ENCODE data around the gene LCN10.

The LCN10 gene

DNA sequence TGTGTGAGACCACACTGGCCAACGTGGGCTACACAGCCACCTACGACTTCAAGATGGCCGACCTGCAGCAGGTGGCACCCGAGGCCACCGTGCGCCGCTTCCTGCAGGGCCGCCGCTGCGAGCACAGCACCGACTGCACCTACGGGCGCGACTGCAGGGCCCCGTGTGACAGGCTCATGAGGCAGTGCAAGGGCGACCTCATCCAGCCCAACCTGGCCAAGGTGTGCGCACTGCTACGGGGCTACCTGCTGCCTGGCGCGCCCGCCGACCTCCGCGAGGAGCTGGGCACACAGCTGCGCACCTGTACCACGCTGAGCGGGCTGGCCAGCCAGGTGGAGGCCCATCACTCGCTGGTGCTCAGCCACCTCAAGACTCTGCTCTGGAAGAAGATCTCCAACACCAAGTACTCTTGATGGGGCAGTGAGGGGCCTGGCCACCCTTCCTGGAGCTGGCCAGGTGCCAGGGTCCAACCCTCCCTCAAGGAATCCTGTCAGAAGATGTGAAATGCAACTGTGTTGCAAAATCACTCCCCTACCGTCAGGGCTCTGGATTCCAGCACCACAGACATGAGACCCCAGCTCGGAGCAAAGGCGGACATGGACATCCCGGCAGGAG, 19.3 kb downstream of the LCN10 start:
- Histone ChIP-seq H3K9me3 (ENCODE audit: control insufficient read depth, low read length) (no peaks in the 10 kb centered on the region), H3K4me1 (ENCODE audit: control insufficient read depth, insufficient read depth, low read depth, low read length) (peaks cover 55% of the 10 kb centered on the region), H3K18ac (ENCODE audit: low read depth in 1 of 2, low read length in 2 of 2) (no peak overlapping the region), H3K23ac (ENCODE audit: low read length in 2 of 2) (no peak overlapping the region), H3K4me3 (ENCODE audit: insufficient read depth in 1 of 2, low read depth in 1 of 2, low read length in 2 of 2) (no peak overlapping the region), H3K79me1 (replicated peaks; ENCODE audit: low read length, poor library complexity, severe bottlenecking) (peaks cover 12% of the 10 kb centered on the region), H2BK15ac (ENCODE audit: low read depth, poor library complexity, severe bottlenecking) (no peak overlapping the region), H3K36me3 (ENCODE audit: control insufficient read depth in 1 of 2, insufficient read depth in 2 of 2, low read depth in 1 of 2, low read length in 2 of 2) (peaks cover 50 to 63% of the 10 kb centered on the region in 2 experiments), H3K4ac (ENCODE audit: low read depth in 1 of 2, low read length in 2 of 2) (no peak overlapping the region), H2AFZ (ENCODE audit: low read depth, low read length) (no peak overlapping the region), H4K8ac (ENCODE audit: low read length) (no peak overlapping the region), H2BK120ac (ENCODE audit: low read depth, low read length) (no peak overlapping the region), H3K27me3 (ENCODE audit: control insufficient read depth in 1 of 2, insufficient read depth in 1 of 2, low read length in 2 of 2) (peaks cover 0 to 4% of the 10 kb centered on the region in 2 experiments), H3K27ac (ENCODE audit: low read length, poor library complexity, severe bottlenecking) (no peak overlapping the region), H3K14ac (ENCODE audit: low read length in 2 of 2) (no peak overlapping the region), H4K91ac (ENCODE audit: low read length) (peak overlapping the region; percentile 41), H3K9ac (ENCODE audit: low read length) (no peak overlapping the region), H2AK5ac (ENCODE audit: low read length, severe bottlenecking) (no peak overlapping the region), H2BK12ac (ENCODE audit: low read length in 2 of 2) (no peak overlapping the region), H3K4me2 (ENCODE audit: low read length, poor library complexity, severe bottlenecking) (no peak overlapping the region), H2BK5ac (ENCODE audit: low read depth, low read length, poor library complexity, severe bottlenecking) (no peak overlapping the region)
- no peak for DNase-seq
- WGBS, result 95% methylated on average over 32 of the region's 32 CpGs

DNA sequence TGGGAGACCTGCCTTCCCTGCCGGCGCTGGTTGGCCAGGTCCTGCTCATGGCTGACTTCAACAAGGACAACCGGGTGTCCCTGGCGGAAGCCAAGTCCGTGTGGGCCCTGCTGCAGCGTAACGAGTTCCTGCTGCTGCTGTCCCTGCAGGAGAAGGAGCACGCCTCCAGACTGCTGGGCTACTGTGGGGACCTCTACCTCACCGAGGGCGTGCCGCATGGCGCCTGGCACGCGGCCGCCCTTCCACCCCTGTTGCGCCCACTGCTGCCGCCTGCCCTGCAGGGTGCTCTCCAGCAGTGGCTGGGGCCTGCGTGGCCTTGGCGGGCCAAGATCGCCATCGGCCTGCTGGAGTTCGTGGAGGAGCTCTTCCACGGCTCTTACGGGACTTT, 19.8 kb downstream of the LCN10 start:
- H4K91ac ChIP-seq (ENCODE audit: low read length), result no peak overlapping the region
- no peak overlapping the region for H2BK12ac ChIP-seq (ENCODE audit: low read length in 2 of 2)
- no peak overlapping the region for H2BK5ac ChIP-seq (ENCODE audit: low read depth, low read length, poor library complexity, severe bottlenecking)
- no peak overlapping the region for H3K27ac ChIP-seq (ENCODE audit: low read length, poor library complexity, severe bottlenecking)
- H4K8ac ChIP-seq (ENCODE audit: low read length), result no peak overlapping the region
- no peak overlapping the region for H3K14ac ChIP-seq (ENCODE audit: low read length in 2 of 2)
- no peak overlapping the region for H3K4ac ChIP-seq (ENCODE audit: low read depth in 1 of 2, low read length in 2 of 2)
- no peak overlapping the region for H3K9ac ChIP-seq (ENCODE audit: low read length)
- no peak overlapping the region for H3K18ac ChIP-seq (ENCODE audit: low read depth in 1 of 2, low read length in 2 of 2)
- H2BK120ac ChIP-seq (ENCODE audit: low read depth, low read length), result no peak overlapping the region
- H2BK15ac ChIP-seq (ENCODE audit: low read depth, poor library complexity, severe bottlenecking), result no peak overlapping the region
- no peak overlapping the region for H3K4me2 ChIP-seq (ENCODE audit: low read length, poor library complexity, severe bottlenecking)
- 92% methylated on average over 24 of the region's 24 CpGs for WGBS
- no peak for DNase-seq
- no peak overlapping the region for H2AK5ac ChIP-seq (ENCODE audit: low read length, severe bottlenecking)
- no peak overlapping the region for H3K23ac ChIP-seq (ENCODE audit: low read length in 2 of 2)
- H3K36me3 ChIP-seq (ENCODE audit: control insufficient read depth in 1 of 2, insufficient read depth in 2 of 2, low read depth in 1 of 2, low read length in 2 of 2), result peaks cover 50 to 63% of the 10 kb centered on the region in 2 experiments
- no peak overlapping the region for H2AFZ ChIP-seq (ENCODE audit: low read depth, low read length)
- H3K4me1 ChIP-seq (ENCODE audit: control insufficient read depth, insufficient read depth, low read depth, low read length), result peaks cover 52% of the 10 kb centered on the region
- H3K79me1 ChIP-seq (replicated peaks; ENCODE audit: low read length, poor library complexity, severe bottlenecking), result peaks cover 10% of the 10 kb centered on the region
- no peaks in the 10 kb centered on the region for H3K9me3 ChIP-seq (ENCODE audit: control insufficient read depth, low read length)
- peaks cover 0 to 8% of the 10 kb centered on the region in 2 experiments for H3K27me3 ChIP-seq (ENCODE audit: control insufficient read depth in 1 of 2, insufficient read depth in 1 of 2, low read length in 2 of 2)
- no peak overlapping the region for H3K4me3 ChIP-seq (ENCODE audit: insufficient read depth in 1 of 2, low read depth in 1 of 2, low read length in 2 of 2)

DNA sequence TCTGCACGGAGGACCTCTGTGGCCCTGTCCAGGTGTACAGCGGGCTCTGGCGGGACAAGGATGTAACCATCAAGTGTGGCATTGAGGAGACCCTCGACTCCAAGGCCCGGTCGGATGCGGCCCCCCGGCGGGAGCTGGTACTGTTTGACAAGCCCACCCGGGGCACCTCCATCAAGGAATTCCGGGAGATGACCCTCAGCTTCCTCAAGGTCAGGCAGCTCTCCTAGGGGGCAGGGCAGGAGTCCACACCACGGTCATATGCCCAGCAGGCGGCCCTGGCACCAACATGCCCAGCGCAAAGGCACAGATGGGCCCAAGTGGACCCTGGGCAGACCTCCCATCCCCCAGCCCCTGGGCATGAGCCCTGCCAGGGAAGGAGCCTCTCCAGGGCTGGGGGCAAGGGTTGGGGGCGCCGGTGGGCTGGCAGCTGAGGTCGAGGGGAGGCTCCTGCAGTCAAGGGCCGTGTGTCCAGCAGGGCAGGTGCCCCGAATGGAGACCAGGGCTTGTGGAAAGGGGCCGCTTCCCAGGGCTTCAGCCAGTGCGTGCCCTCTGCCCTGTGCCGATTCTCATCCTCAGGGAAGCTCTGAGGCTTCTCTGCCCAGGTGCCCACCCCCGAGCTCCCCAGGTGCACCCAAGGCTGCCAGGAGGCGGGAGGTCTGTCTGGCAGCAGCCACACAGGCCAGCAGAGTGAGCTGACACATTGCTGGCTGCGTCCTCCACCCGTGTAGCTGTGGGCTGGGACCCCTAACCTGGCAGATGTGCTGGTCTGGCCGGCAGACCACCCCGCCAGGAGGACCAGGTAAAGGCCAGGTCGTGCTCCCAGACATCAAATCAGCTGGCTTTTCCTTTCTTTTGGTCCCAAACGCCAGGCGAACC, 20.4 kb downstream of the LCN10 start:
- Histone ChIP-seq H4K8ac (ENCODE audit: low read length) (no peak overlapping the region), H3K4me1 (ENCODE audit: control insufficient read depth, insufficient read depth, low read depth, low read length) (peaks cover 52% of the 10 kb centered on the region), H3K4ac (ENCODE audit: low read depth in 1 of 2, low read length in 2 of 2) (no peak overlapping the region), H3K27ac (ENCODE audit: low read length, poor library complexity, severe bottlenecking) (no peak overlapping the region), H3K79me1 (replicated peaks; ENCODE audit: low read length, poor library complexity, severe bottlenecking) (peaks cover 10% of the 10 kb centered on the region), H2BK5ac (ENCODE audit: low read depth, low read length, poor library complexity, severe bottlenecking) (no peak overlapping the region), H2BK15ac (ENCODE audit: low read depth, poor library complexity, severe bottlenecking) (no peak overlapping the region), H2AFZ (ENCODE audit: low read depth, low read length) (no peak overlapping the region), H2BK120ac (ENCODE audit: low read depth, low read length) (no peak overlapping the region), H3K23ac (ENCODE audit: low read length in 2 of 2) (no peak overlapping the region), H2BK12ac (ENCODE audit: low read length in 2 of 2) (no peak overlapping the region), H3K4me3 (ENCODE audit: insufficient read depth in 1 of 2, low read depth in 1 of 2, low read length in 2 of 2) (no peak overlapping the region), H3K9me3 (ENCODE audit: control insufficient read depth, low read length) (no peaks in the 10 kb centered on the region), H3K18ac (ENCODE audit: low read depth in 1 of 2, low read length in 2 of 2) (no peak overlapping the region), H3K9ac (ENCODE audit: low read length) (no peak overlapping the region), H3K14ac (ENCODE audit: low read length in 2 of 2) (no peak overlapping the region), H3K36me3 (ENCODE audit: control insufficient read depth in 1 of 2, insufficient read depth in 2 of 2, low read depth in 1 of 2, low read length in 2 of 2) (peaks cover 50 to 63% of the 10 kb centered on the region in 2 experiments), H3K4me2 (ENCODE audit: low read length, poor library complexity, severe bottlenecking) (no peak overlapping the region), H4K91ac (ENCODE audit: low read length) (no peak overlapping the region), H2AK5ac (ENCODE audit: low read length, severe bottlenecking) (no peak overlapping the region), H3K27me3 (ENCODE audit: control insufficient read depth in 1 of 2, insufficient read depth in 1 of 2, low read length in 2 of 2) (peaks cover 0 to 8% of the 10 kb centered on the region in 2 experiments)
- whole genome bisulfite sequencing, result 90% methylated on average over 31 of the region's 31 CpGs
- DNase-seq, result no peak

DNA sequence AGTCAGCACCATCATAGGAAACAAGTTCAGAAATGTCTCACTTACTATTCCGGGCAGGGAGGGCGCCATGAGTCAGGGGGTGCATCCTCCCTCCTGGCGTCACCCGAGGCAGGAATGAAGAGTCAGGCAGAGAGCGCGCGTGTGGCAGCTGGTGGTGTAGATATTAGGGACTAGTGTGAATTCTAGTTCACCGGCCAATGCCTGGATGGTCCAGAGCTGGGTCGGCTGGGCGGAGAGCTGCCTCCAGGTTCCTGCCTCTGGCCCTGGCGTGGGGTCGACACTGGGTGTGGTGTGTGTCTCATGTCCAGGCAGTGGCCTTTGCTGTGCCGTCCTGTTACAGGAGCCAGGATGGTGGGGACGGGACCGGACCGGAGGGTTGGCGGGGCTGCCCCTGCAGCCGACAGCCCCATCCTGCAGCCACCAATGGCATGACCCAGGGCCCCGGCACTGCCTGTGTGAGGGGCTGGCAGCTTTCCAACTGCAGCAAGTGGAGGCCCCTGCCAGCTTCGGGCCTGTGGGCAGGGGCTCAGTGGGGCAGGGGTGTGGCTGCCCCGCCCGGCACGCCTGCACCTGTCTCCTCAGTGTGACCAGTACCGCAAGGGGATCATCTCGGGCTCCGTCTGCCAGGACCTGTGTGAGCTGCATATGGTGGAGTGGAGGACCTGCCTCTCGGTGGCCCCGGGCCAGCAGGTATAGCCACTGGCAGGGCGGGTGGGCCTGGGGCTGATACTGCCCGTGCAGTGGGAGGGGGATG, 21.2 kb downstream of the LCN10 start:
- no peak overlapping the region for H4K91ac ChIP-seq (ENCODE audit: low read length)
- no peak overlapping the region for H3K4me2 ChIP-seq (ENCODE audit: low read length, poor library complexity, severe bottlenecking)
- no peak overlapping the region for H2AFZ ChIP-seq (ENCODE audit: low read depth, low read length)
- peaks cover 10% of the 10 kb centered on the region for H3K79me1 ChIP-seq (replicated peaks; ENCODE audit: low read length, poor library complexity, severe bottlenecking)
- H2BK12ac ChIP-seq (ENCODE audit: low read length in 2 of 2), result no peak overlapping the region
- no peaks in the 10 kb centered on the region for H3K9me3 ChIP-seq (ENCODE audit: control insufficient read depth, low read length)
- no peak overlapping the region for H2BK120ac ChIP-seq (ENCODE audit: low read depth, low read length)
- H3K18ac ChIP-seq (ENCODE audit: low read depth in 1 of 2, low read length in 2 of 2), result no peak overlapping the region
- H3K27me3 ChIP-seq (ENCODE audit: control insufficient read depth in 1 of 2, insufficient read depth in 1 of 2, low read length in 2 of 2), result peaks cover 0 to 10% of the 10 kb centered on the region in 2 experiments
- no peak overlapping the region for H4K8ac ChIP-seq (ENCODE audit: low read length)
- H3K36me3 ChIP-seq (ENCODE audit: control insufficient read depth in 1 of 2, insufficient read depth in 2 of 2, low read depth in 1 of 2, low read length in 2 of 2), result peaks cover 46 to 59% of the 10 kb centered on the region in 2 experiments
- H3K4me1 ChIP-seq (ENCODE audit: control insufficient read depth, insufficient read depth, low read depth, low read length), result peaks cover 48% of the 10 kb centered on the region
- DNase-seq, result peak; percentile 55
- WGBS, result 82% methylated on average over 30 of the region's 30 CpGs
- H3K27ac ChIP-seq (ENCODE audit: low read length, poor library complexity, severe bottlenecking), result no peak overlapping the region
- H3K14ac ChIP-seq (ENCODE audit: low read length in 2 of 2), result no peak overlapping the region
- H3K23ac ChIP-seq (ENCODE audit: low read length in 2 of 2), result no peak overlapping the region
- H2BK15ac ChIP-seq (ENCODE audit: low read depth, poor library complexity, severe bottlenecking), result no peak overlapping the region
- no peak overlapping the region for H2AK5ac ChIP-seq (ENCODE audit: low read length, severe bottlenecking)
- H3K4ac ChIP-seq (ENCODE audit: low read depth in 1 of 2, low read length in 2 of 2), result no peak overlapping the region
- H3K4me3 ChIP-seq (ENCODE audit: insufficient read depth in 1 of 2, low read depth in 1 of 2, low read length in 2 of 2), result no peak overlapping the region
- no peak overlapping the region for H2BK5ac ChIP-seq (ENCODE audit: low read depth, low read length, poor library complexity, severe bottlenecking)
- H3K9ac ChIP-seq (ENCODE audit: low read length), result peak overlapping the region; percentile 29
